DND-41 (cell line): ENCODE measurements around the gene MAP7.

Source experiments
- EZH2 ChIP-seq: IDR thresholded peaks from 3 replicates; pipeline ENCODE4 v1.6.1; 2012; ENCODE audit warnings: borderline replicate concordance, low read depth, mild to moderate bottlenecking, moderate library complexity, low read length, inconsistent platforms; ENCODE audit not compliant: severe bottlenecking
- TF ChIP-seq, protein P1 (sequence below): IDR thresholded peaks from 2 replicates; pipeline ENCODE4 v1.5.1; 2012; ENCODE audit warnings: borderline replicate concordance, low read length, moderate library complexity, mild to moderate bottlenecking; ENCODE audit not compliant: poor library complexity, severe bottlenecking; ENCODE audit errors: extremely low read depth

DNA sequence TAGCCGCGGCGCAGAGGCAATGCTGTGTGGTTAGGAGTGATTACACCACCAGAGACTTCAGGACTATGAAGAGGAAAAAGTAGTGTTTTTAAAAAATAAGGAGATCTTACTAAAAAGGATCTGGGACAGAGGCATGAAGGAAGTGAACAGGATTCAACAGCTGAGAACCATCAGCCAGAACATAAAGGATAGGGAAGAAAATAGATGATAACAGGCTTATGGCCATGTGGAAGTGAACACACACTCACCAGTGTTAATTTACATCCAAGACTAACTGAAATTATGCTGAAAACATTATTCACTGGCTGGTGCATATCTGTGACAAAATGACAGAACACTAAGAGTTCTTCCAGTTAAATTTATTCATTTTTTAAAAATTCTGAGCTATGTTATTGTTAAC lies 213.1 kb downstream of the MAP7 start:
- TF ChIP-seq, protein P1, sequence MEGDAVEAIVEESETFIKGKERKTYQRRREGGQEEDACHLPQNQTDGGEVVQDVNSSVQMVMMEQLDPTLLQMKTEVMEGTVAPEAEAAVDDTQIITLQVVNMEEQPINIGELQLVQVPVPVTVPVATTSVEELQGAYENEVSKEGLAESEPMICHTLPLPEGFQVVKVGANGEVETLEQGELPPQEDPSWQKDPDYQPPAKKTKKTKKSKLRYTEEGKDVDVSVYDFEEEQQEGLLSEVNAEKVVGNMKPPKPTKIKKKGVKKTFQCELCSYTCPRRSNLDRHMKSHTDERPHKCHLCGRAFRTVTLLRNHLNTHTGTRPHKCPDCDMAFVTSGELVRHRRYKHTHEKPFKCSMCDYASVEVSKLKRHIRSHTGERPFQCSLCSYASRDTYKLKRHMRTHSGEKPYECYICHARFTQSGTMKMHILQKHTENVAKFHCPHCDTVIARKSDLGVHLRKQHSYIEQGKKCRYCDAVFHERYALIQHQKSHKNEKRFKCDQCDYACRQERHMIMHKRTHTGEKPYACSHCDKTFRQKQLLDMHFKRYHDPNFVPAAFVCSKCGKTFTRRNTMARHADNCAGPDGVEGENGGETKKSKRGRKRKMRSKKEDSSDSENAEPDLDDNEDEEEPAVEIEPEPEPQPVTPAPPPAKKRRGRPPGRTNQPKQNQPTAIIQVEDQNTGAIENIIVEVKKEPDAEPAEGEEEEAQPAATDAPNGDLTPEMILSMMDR: no peak
- TF ChIP-seq EZH2: no peak
